GM12878 (cell line): ENCODE results near the gene SLC29A2. TPM values are rescaled to one million over a fixed set of nuclear protein-coding genes. Genes with fewer than 3 reads are reported as not detected.

Experiments
- ATAC-seq: fragments of 200-7000 bp; cut with Tn5 transposase; 3 replicates; pipeline ENCODE4 v1.9.1; 2020; ENCODE audit warnings: mild to moderate bottlenecking, moderate library complexity
- BruUV-seq: library from RNA; stranded (reverse); fragments of 400-500 nt; replicated peaks from 2 replicates; lab custom pipeline; 2021; lab: Mats Ljungman, UMichigan
- CTCF ChIA-PET: fragments of 300-600 bp; sonication (Branson Sonifier 250); formaldehyde crosslinking; extraction: SDS; loops from one replicate; lab custom pipeline; 2021; ENCODE audit warnings: inconsistent platforms; lab: Yijun Ruan, JAX
- POLR2A ChIA-PET: fragments of 350-600 bp; formaldehyde crosslinking; extraction: SDS; loops from one replicate; lab custom pipeline; 2021; ENCODE audit warnings: inconsistent platforms; lab: Charles Lee
- RAD21 ChIA-PET: fragments of 300-600 bp; sonication (Branson Sonifier 250); formaldehyde crosslinking; loops from one replicate; lab custom pipeline; 2023; ENCODE audit warnings: antibody characterized with exemption; ENCODE audit not compliant: unreplicated experiment; lab: Charles Lee
- SMC1A ChIA-PET: fragments of 300-600 bp; sonication (Branson Sonifier 250); formaldehyde crosslinking; loops from one replicate; lab custom pipeline; 2023; ENCODE audit not compliant: unreplicated experiment, uncharacterized antibody; lab: Charles Lee
- DNase-seq: peaks from one replicate; pipeline ENCODE4 v3.0.0-alpha.2; 2011; ENCODE audit warnings: low read depth, low spot score
- FAIRE-seq: peaks from 3 replicates; lab custom pipeline; 2011; peaks lifted over from hg19 to GRCh38; lab: Jason Lieb, UNC
- H2AFZ ChIP-seq: 2 replicates; pipeline ENCODE4 v1.6.0; 2011; ENCODE audit warnings: low read depth, low read length, control low read depth; ENCODE audit not compliant: control insufficient read depth
- H3K27ac ChIP-seq: 2 replicates; pipeline ENCODE4 v1.5.1; 2011; ENCODE audit warnings: control low read depth; ENCODE audit not compliant: control insufficient read depth, insufficient read depth
- H3K27me3 ChIP-seq, 2 experiments: replicated peaks in 1 of 2; 2 replicates each; pipeline versions ENCODE4 v1.6.0 to v1.6.1; 2011; ENCODE audit warnings: low read length in 1 of 2; ENCODE audit not compliant: control insufficient read depth in 2 of 2, insufficient read depth in 2 of 2
- H3K36me3 ChIP-seq, 2 experiments: 2 replicates each; pipeline ENCODE4 v1.5.1; 2011; ENCODE audit warnings: low read length in 1 of 2; ENCODE audit not compliant: control insufficient read depth in 2 of 2, insufficient read depth in 2 of 2
- H3K4me1 ChIP-seq: 2 replicates; pipeline ENCODE4 v1.6.1; 2011; ENCODE audit warnings: mild to moderate bottlenecking, low read length, moderate library complexity, mixed read lengths; ENCODE audit not compliant: control insufficient read depth, insufficient read depth
- H3K4me2 ChIP-seq: 2 replicates; pipeline ENCODE4 v1.6.0; 2011; ENCODE audit warnings: control low read depth; ENCODE audit not compliant: control insufficient read depth, insufficient read depth
- H3K4me3 ChIP-seq: fragments of 200-600 bp; sonication (generic); 2 replicates; pipeline ENCODE4 v1.5.1; 2016
- H3K79me2 ChIP-seq: 2 replicates; pipeline ENCODE4 v1.6.0; 2011; ENCODE audit warnings: low read length; ENCODE audit not compliant: control insufficient read depth, insufficient read depth
- H3K9ac ChIP-seq: 2 replicates; pipeline ENCODE4 v1.8.0; 2011; ENCODE audit warnings: low read length, control low read depth, mixed read lengths; ENCODE audit not compliant: control insufficient read depth, insufficient read depth
- H3K9me3 ChIP-seq: replicated peaks from 3 replicates; pipeline ENCODE4 v1.5.1; 2011; ENCODE audit warnings: mild to moderate bottlenecking, low read length; ENCODE audit not compliant: control insufficient read depth, insufficient read depth
- H4K20me1 ChIP-seq: 2 replicates; pipeline ENCODE4 v1.6.0; 2011; ENCODE audit not compliant: control insufficient read depth, insufficient read depth
- CBX3 ChIP-seq: fragments of 200-600 bp; sonication (generic); IDR thresholded peaks from 2 replicates; pipeline ENCODE4 v1.6.1; 2016; ENCODE audit warnings: low read depth, borderline replicate concordance
- DPF2 ChIP-seq: fragments of 450-650 bp; IDR thresholded peaks from 2 replicates; pipeline ENCODE4 v1.6.1; 2017; ENCODE audit warnings: mild to moderate bottlenecking
- EP300 ChIP-seq, 2 experiments: fragments of 150-350 bp in 1 of 2; IDR thresholded peaks; 2 replicates each; pipeline ENCODE4 v1.6.1; 2011 to 2012; ENCODE audit warnings: low read depth in 2 of 2, low read length in 2 of 2, borderline replicate concordance in 1 of 2, improper control_type of control experiment in 1 of 2, inconsistent platforms in 1 of 2; ENCODE audit not compliant: control insufficient read depth in 1 of 2
- EZH2 ChIP-seq: IDR thresholded peaks from 2 replicates; pipeline ENCODE4 v1.6.1; 2012; ENCODE audit warnings: low read depth, mild to moderate bottlenecking, control low read depth, inconsistent platforms, low read length, borderline replicate concordance; ENCODE audit not compliant: control insufficient read depth
- FOS ChIP-seq: IDR thresholded peaks from 3 replicates; pipeline ENCODE4 v1.6.1; 2011; ENCODE audit warnings: borderline replicate concordance; ENCODE audit not compliant: insufficient read length; ENCODE audit errors: extremely low read depth
- MEF2B ChIP-seq: fragments of 450-650 bp; IDR thresholded peaks from 2 replicates; pipeline ENCODE4 v1.6.1; 2018; ENCODE audit warnings: mild to moderate bottlenecking, moderate library complexity; ENCODE audit not compliant: partially characterized antibody, poor library complexity, severe bottlenecking
- MLLT1 ChIP-seq: fragments of 450-650 bp; IDR thresholded peaks from 2 replicates; pipeline ENCODE4 v1.6.1; 2016; ENCODE audit warnings: mild to moderate bottlenecking
- MYC ChIP-seq: IDR thresholded peaks from 2 replicates; pipeline ENCODE4 v1.6.1; 2011; ENCODE audit warnings: mild to moderate bottlenecking, low read length, moderate library complexity, inconsistent platforms; ENCODE audit not compliant: insufficient read depth, insufficient replicate concordance, insufficient read length, severe bottlenecking
- NFIC ChIP-seq: IDR thresholded peaks from 2 replicates; pipeline ENCODE4 v1.6.1; 2012; ENCODE audit warnings: low read depth, mild to moderate bottlenecking, inconsistent platforms, low read length, moderate library complexity
- PML ChIP-seq: IDR thresholded peaks from 2 replicates; pipeline ENCODE4 v1.6.1; 2012; ENCODE audit warnings: low read length, inconsistent platforms
- RAD51 ChIP-seq: fragments of 450-650 bp; IDR thresholded peaks from 2 replicates; pipeline ENCODE4 v1.6.1; 2016; ENCODE audit warnings: moderate library complexity, mild to moderate bottlenecking, inconsistent platforms
- SMAD1 ChIP-seq: fragments of 450-650 bp; IDR thresholded peaks from 2 replicates; pipeline ENCODE4 v1.6.1; 2018; ENCODE audit warnings: mild to moderate bottlenecking, low read depth; ENCODE audit not compliant: partially characterized antibody
- SMARCA5 ChIP-seq: fragments of 450-650 bp; IDR thresholded peaks from 2 replicates; pipeline ENCODE4 v1.6.1; 2017; ENCODE audit warnings: mild to moderate bottlenecking
- ZNF24 ChIP-seq: fragments of 450-650 bp; IDR thresholded peaks from 2 replicates; pipeline ENCODE4 v1.6.1; 2017; ENCODE audit warnings: antibody characterized with exemption, mild to moderate bottlenecking
- ZNF274 ChIP-seq: IDR thresholded peaks from one replicate; pipeline ENCODE4 v1.8.0; 2011; ENCODE audit not compliant: insufficient read length, insufficient read depth
- WGBS: methylation state at CpG from one replicate; pipeline ENCODE4 v1.1.6; 2016; ENCODE audit warnings: low lambda C conversion rate; ENCODE audit not compliant: insufficient replicate concordance, insufficient coverage; ENCODE audit errors: missing lambda C conversion rate; 5-methylcytosine and 5-hydroxymethylcytosine counted together
- in situ Hi-C: fragments of 300-500 bp; cut with MboI; formaldehyde crosslinking; loops from 9 replicates; pipeline ENCODE4 v1.14.3; 2018; ENCODE audit warnings: mixed read lengths
- intact Hi-C: fragments of 100-400 bp; cut with micrococcal nuclease; formaldehyde crosslinking; loops from one replicate; pipeline ENCODE4 v1.14.2; 2022; ENCODE audit not compliant: unreplicated experiment
- polyA plus RNA-seq, 11 experiments: library from polyadenylated mRNA; depleted of rRNA in 4 of 11; unstranded in 6 of 11; stranded (reverse) in 5 of 11; fragments of >200 nt; fragmentation: Nextera tagmentation in 4 of 11; fragmentation: Illumina TruSeq in 1 of 11; extraction: Ambion mirVana in 4 of 11; extraction: Trizol in 1 of 11; gene quantifications; 1 replicate in 1 of 11; 2 replicates in 10 of 11; pipeline versions ENCODE4 v1.2.1 to v1.2.3, GENCODE V29; 2011 to 2016; ENCODE audit warnings: inconsistent platforms in 2 of 11, missing spikeins in 2 of 11, low read depth in 1 of 11
- total RNA-seq, 4 experiments: library from RNA; depleted of rRNA in 3 of 4; stranded (reverse); fragments of >200 nt in 3 of 4; fragmentation: Illumina TruSeq in 1 of 4; extraction: Trizol in 1 of 4; gene quantifications; 2 replicates each; pipeline versions ENCODE4 v1.2.1 to v1.2.3, GENCODE V29; 2013 to 2021
- TF ChIP-seq, protein P1 (sequence below): IDR thresholded peaks from 2 replicates; pipeline ENCODE4 v1.6.1; 2011; ENCODE audit warnings: mild to moderate bottlenecking, low read depth, low read length, moderate library complexity; ENCODE audit not compliant: insufficient replicate concordance
- TF ChIP-seq, protein P2 (sequence below): IDR thresholded peaks from 2 replicates; pipeline ENCODE4 v1.6.1; 2012; ENCODE audit warnings: low read length, inconsistent platforms
- TF ChIP-seq, protein P3 (sequence below): fragments of 150-350 bp; IDR thresholded peaks from 2 replicates; pipeline ENCODE4 v1.6.1; 2016; ENCODE audit warnings: low read depth, low read length

The SLC29A2 gene
- total and polyA plus RNA-seq, 10 of the 15 experiments (the other 5 are each of a cell fraction or from before 2014, with no cell fraction given): 0.27 to 7.5 (median 2.2) TPM

- Histone ChIP-seq H3K27ac (no peak overlapping the region), H3K79me2 (peaks cover 9% of the 10 kb centered on the region), H3K36me3 (no peaks in the 10 kb centered on the region), H3K4me1 (peaks cover 12% of the 10 kb centered on the region), H3K4me2 (no peak overlapping the region), H3K9me3 (no peaks in the 10 kb centered on the region), H3K9ac (no peak overlapping the region), H4K20me1 (no peaks in the 10 kb centered on the region), H3K27me3 (no peaks in the 10 kb centered on the region), H2AFZ (no peak overlapping the region), H3K4me3 (no peak overlapping the region)
- no peak for ATAC-seq
- ChIA-PET RAD21 (no interaction called here), SMC1A (no interaction called here), POLR2A (interaction anchor here (0.7 kb wide), 1 partner anchor 1032 kb away, joined by 4 read pairs; no protein-coding TSS in a partner anchor), CTCF (interaction anchor here (1.0 kb wide), 1 partner anchor 40 kb away, joined by 3 read pairs; no protein-coding TSS in a partner anchor)
- 100% methylated on average over 2 of the region's 2 CpGs for WGBS
- DNase-seq: no peak
- FAIRE-seq: no peak
- intact Hi-C loops: no loop called here
- in situ Hi-C loops: no loop called here
- no TSS peak for BruUV-seq
- TF ChIP-seq MEF2B: no peak
- TF ChIP-seq EZH2: no peak
- no peak for TF ChIP-seq EP300 (IDR thresholded peaks at IDR 0.05; ENCODE audit: borderline replicate concordance in 1 of 2, control insufficient read depth in 1 of 2, low read depth in 2 of 2, low read length in 2 of 2)
- TF ChIP-seq SMAD1: no peak
- no peak for TF ChIP-seq MLLT1
- TF ChIP-seq FOS: no peak
- no peak for TF ChIP-seq MYC
- no peak for TF ChIP-seq SMARCA5
- TF ChIP-seq NFIC: no peak
- TF ChIP-seq, protein P1, sequence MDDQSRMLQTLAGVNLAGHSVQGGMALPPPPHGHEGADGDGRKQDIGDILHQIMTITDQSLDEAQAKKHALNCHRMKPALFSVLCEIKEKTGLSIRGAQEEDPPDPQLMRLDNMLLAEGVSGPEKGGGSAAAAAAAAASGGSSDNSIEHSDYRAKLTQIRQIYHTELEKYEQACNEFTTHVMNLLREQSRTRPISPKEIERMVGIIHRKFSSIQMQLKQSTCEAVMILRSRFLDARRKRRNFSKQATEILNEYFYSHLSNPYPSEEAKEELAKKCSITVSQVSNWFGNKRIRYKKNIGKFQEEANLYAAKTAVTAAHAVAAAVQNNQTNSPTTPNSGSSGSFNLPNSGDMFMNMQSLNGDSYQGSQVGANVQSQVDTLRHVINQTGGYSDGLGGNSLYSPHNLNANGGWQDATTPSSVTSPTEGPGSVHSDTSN: no peak
- no peak for TF ChIP-seq ZNF274
- TF ChIP-seq RAD51: no peak
- no peak for TF ChIP-seq DPF2
- no peak for TF ChIP-seq ZNF24
- no peak for TF ChIP-seq CBX3
- TF ChIP-seq, protein P2, sequence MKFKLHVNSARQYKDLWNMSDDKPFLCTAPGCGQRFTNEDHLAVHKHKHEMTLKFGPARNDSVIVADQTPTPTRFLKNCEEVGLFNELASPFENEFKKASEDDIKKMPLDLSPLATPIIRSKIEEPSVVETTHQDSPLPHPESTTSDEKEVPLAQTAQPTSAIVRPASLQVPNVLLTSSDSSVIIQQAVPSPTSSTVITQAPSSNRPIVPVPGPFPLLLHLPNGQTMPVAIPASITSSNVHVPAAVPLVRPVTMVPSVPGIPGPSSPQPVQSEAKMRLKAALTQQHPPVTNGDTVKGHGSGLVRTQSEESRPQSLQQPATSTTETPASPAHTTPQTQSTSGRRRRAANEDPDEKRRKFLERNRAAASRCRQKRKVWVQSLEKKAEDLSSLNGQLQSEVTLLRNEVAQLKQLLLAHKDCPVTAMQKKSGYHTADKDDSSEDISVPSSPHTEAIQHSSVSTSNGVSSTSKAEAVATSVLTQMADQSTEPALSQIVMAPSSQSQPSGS: no peak
- TF ChIP-seq, protein P3, sequence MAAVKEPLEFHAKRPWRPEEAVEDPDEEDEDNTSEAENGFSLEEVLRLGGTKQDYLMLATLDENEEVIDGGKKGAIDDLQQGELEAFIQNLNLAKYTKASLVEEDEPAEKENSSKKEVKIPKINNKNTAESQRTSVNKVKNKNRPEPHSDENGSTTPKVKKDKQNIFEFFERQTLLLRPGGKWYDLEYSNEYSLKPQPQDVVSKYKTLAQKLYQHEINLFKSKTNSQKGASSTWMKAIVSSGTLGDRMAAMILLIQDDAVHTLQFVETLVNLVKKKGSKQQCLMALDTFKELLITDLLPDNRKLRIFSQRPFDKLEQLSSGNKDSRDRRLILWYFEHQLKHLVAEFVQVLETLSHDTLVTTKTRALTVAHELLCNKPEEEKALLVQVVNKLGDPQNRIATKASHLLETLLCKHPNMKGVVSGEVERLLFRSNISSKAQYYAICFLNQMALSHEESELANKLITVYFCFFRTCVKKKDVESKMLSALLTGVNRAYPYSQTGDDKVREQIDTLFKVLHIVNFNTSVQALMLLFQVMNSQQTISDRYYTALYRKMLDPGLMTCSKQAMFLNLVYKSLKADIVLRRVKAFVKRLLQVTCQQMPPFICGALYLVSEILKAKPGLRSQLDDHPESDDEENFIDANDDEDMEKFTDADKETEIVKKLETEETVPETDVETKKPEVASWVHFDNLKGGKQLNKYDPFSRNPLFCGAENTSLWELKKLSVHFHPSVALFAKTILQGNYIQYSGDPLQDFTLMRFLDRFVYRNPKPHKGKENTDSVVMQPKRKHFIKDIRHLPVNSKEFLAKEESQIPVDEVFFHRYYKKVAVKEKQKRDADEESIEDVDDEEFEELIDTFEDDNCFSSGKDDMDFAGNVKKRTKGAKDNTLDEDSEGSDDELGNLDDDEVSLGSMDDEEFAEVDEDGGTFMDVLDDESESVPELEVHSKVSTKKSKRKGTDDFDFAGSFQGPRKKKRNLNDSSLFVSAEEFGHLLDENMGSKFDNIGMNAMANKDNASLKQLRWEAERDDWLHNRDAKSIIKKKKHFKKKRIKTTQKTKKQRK: no peak
- TF ChIP-seq PML: no peak
These were observed 22.5 kb downstream of the SLC29A2 start for GRCh38 chr11:66349084-66349386.
